Measurements from ENCODE around the gene MCC. TPM values are rescaled to one million over a fixed set of nuclear protein-coding genes. Genes with fewer than 3 reads are reported as not detected.
A peak's percentile ranks its signal among the peaks of the same experiment; 100 is the strongest.

The MCC gene
- total RNA-seq, 2 donors from 2014 or later, result 164 to 187 TPM

DNA sequence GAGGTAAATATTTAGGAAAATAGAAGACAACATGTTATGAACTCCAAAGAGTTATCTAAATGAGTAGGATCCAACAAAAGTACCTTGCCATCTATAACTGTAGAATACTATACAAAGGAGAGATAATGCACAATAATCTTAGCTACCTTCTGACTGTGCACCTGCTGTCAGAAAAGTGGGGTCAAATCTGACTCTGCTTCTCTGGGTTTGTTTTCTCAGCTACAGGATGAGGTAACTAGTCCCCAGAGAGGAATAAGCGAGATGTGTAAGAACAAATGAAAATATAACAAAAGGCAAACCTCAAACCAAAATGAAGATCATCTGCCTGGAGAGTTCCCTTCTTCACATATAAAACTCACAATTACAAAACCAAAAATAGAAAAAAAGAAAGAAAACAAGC, 306.8 kb downstream of the MCC start:
- Histone ChIP-seq H3K27me3 (ENCODE audit: control insufficient read depth, insufficient read depth, low read length, poor library complexity, severe bottlenecking) (no peaks in the 10 kb centered on the region), H3K36me3 (ENCODE audit: control insufficient read depth, insufficient read depth, low read length) (peaks cover 69% of the 10 kb centered on the region), H3K9me3 (ENCODE audit: control insufficient read depth, low read length) (no peaks in the 10 kb centered on the region), H3K4me3 (ENCODE audit: low read length) (no peak overlapping the region), H3K9ac (ENCODE audit: extremely low read depth, low read length, poor library complexity, severe bottlenecking) (no peak overlapping the region), H3K4me1 (ENCODE audit: control insufficient read depth, insufficient read depth, low read length) (peaks cover 29% of the 10 kb centered on the region), H3K27ac (ENCODE audit: low read depth, low read length) (no peak overlapping the region)
- Mint-ChIP-seq H3K9me3 (no peaks in the 10 kb centered on the region), H3K4me3 (no peak overlapping the region), H3K27ac (no peak overlapping the region), H3K4me1 (peaks cover 89% of the 10 kb centered on the region), H3K27me3 (ENCODE audit: insufficient read depth) (no peaks in the 10 kb centered on the region), H3K36me3 (ENCODE audit: low read depth) (peaks cover 44% of the 10 kb centered on the region)
- TF ChIP-seq, protein P1, sequence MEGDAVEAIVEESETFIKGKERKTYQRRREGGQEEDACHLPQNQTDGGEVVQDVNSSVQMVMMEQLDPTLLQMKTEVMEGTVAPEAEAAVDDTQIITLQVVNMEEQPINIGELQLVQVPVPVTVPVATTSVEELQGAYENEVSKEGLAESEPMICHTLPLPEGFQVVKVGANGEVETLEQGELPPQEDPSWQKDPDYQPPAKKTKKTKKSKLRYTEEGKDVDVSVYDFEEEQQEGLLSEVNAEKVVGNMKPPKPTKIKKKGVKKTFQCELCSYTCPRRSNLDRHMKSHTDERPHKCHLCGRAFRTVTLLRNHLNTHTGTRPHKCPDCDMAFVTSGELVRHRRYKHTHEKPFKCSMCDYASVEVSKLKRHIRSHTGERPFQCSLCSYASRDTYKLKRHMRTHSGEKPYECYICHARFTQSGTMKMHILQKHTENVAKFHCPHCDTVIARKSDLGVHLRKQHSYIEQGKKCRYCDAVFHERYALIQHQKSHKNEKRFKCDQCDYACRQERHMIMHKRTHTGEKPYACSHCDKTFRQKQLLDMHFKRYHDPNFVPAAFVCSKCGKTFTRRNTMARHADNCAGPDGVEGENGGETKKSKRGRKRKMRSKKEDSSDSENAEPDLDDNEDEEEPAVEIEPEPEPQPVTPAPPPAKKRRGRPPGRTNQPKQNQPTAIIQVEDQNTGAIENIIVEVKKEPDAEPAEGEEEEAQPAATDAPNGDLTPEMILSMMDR (conservative IDR thresholded peaks at IDR 0.05), result no peak
- no peak for DNase-seq
- whole genome bisulfite sequencing, 2 experiments (ENCODE audit: insufficient coverage in 1 of 2, insufficient read length in 1 of 2), result 90% methylated on average over 1 of the region's 1 CpG; no CpG with 5 or more reads in 1 of the 2 experiments

DNA sequence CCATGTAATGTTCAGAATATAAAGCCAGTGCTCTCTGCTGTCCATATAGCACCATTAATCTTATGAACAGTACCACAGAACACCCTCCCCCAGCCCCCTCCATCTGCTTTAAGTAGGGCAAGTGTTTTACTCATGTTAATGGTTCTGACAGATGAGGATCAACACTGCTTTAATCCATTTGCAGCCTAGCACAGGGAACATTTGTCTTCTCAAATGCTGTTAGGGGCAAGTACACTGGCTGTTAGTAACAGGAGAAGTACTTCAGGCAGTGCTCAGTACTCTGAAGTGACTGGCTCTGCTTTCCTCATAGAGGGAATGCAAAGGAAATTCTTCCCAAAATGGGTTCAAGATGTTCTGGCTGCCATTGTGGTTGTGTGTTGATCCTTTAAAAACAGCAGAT, 309.1 kb downstream of the MCC start:
- Mint-ChIP-seq H3K36me3 (ENCODE audit: low read depth) (peaks cover 60% of the 10 kb centered on the region), H3K27me3 (ENCODE audit: insufficient read depth) (no peaks in the 10 kb centered on the region), H3K4me3 (peak overlapping the region; percentile 0), H3K4me1 (peaks cover 84% of the 10 kb centered on the region), H3K27ac (peak overlapping the region; percentile 36), H3K9me3 (no peaks in the 10 kb centered on the region)
- peaks cover 23% of the 10 kb centered on the region for H3K4me1 ChIP-seq (ENCODE audit: control insufficient read depth, insufficient read depth, low read length)
- H3K4me3 ChIP-seq (ENCODE audit: low read length), result peak overlapping the region; percentile 29
- no peak overlapping the region for H3K27ac ChIP-seq (ENCODE audit: low read depth, low read length)
- no peaks in the 10 kb centered on the region for H3K27me3 ChIP-seq (ENCODE audit: control insufficient read depth, insufficient read depth, low read length, poor library complexity, severe bottlenecking)
- DNase-seq, result peak; percentile 55
- TF ChIP-seq, protein P1 (conservative IDR thresholded peaks at IDR 0.05), result no peak
- H3K36me3 ChIP-seq (ENCODE audit: control insufficient read depth, insufficient read depth, low read length), result peaks cover 83% of the 10 kb centered on the region
- no peak overlapping the region for H3K9ac ChIP-seq (ENCODE audit: extremely low read depth, low read length, poor library complexity, severe bottlenecking)
- H3K9me3 ChIP-seq (ENCODE audit: control insufficient read depth, low read length), result no peaks in the 10 kb centered on the region

DNA sequence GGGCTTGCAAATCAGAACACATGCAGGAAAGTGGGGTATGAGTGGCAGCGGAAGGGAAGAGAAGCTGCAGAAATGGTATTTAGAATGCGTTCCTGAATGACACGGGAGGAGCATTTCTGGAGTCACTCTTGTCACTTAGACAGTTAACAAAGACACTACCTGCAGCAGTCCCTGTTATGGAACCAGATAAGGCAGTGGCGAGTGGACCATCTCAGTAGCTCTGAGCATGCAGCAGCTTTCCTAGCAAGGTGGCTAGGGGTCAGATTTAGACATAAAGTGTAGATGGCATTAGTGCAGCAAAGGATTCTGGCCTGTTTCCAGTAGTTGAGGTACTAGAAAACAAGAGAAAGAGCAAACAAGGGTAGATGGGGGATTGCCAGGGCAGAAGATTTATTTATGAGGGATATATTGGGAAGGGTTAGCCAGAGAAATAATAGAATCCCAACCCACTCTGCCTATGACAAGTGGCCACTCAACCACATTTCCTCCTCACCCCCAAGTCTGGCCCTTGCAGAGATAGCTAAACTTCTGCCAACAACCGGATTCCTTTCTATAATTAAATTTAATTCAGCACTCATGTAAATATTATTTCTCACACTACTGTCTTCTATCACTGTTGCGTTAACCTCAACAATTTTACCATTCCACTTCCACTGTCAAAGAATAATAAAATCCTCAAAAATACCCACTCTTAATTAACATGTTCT, 310.0 kb downstream of the MCC start:
- Histone ChIP-seq H3K4me3 (ENCODE audit: low read length) (peak overlapping the region; percentile 29), H3K27me3 (ENCODE audit: control insufficient read depth, insufficient read depth, low read length, poor library complexity, severe bottlenecking) (no peaks in the 10 kb centered on the region), H3K27ac (ENCODE audit: low read depth, low read length) (no peak overlapping the region), H3K9me3 (ENCODE audit: control insufficient read depth, low read length) (no peaks in the 10 kb centered on the region), H3K9ac (ENCODE audit: extremely low read depth, low read length, poor library complexity, severe bottlenecking) (no peak overlapping the region), H3K4me1 (ENCODE audit: control insufficient read depth, insufficient read depth, low read length) (peaks cover 23% of the 10 kb centered on the region), H3K36me3 (ENCODE audit: control insufficient read depth, insufficient read depth, low read length) (peaks cover 83% of the 10 kb centered on the region)
- H3K27ac Mint-ChIP-seq, result peak overlapping the region; percentile 36
- TF ChIP-seq, protein P1 (conservative IDR thresholded peaks at IDR 0.05), result no peak
- peaks cover 52% of the 10 kb centered on the region for H3K36me3 Mint-ChIP-seq (ENCODE audit: low read depth)
- peaks cover 75% of the 10 kb centered on the region for H3K4me1 Mint-ChIP-seq
- peak overlapping the region; percentile 0 for H3K4me3 Mint-ChIP-seq
- DNase-seq, result peak; percentile 24
- H3K9me3 Mint-ChIP-seq, result no peaks in the 10 kb centered on the region
- no peaks in the 10 kb centered on the region for H3K27me3 Mint-ChIP-seq (ENCODE audit: insufficient read depth)
- 86 to 87% methylated on average over 6 of the region's 6 CpGs for WGBS, 2 experiments (ENCODE audit: insufficient coverage in 1 of 2, insufficient read length in 1 of 2)
